HUES6 (cell line): ENCODE measurements around the gene NFATC3.
A peak's percentile ranks its signal among the peaks of the same experiment; 100 is the strongest.

Experiments
- H3K27ac ChIP-seq: 2 replicates; pipeline ENCODE4 v1.7.0; 2013; ENCODE audit warnings: low read depth, mild to moderate bottlenecking, low read length, inconsistent platforms
- H3K27me3 ChIP-seq: 2 replicates; pipeline ENCODE4 v1.6.1; 2013; ENCODE audit warnings: low read length; ENCODE audit not compliant: control insufficient read depth, insufficient read depth
- H3K36me3 ChIP-seq: 2 replicates; pipeline ENCODE4 v1.6.1; 2013; ENCODE audit warnings: low read length; ENCODE audit not compliant: control insufficient read depth, insufficient read depth
- H3K4me1 ChIP-seq: 2 replicates; pipeline ENCODE4 v1.6.1; 2013; ENCODE audit warnings: low read length; ENCODE audit not compliant: control insufficient read depth, insufficient read depth
- H3K4me3 ChIP-seq: 2 replicates; pipeline ENCODE4 v1.5.1; 2013; ENCODE audit warnings: low read depth, low read length
- H3K9ac ChIP-seq: one replicate; pipeline ENCODE4 v1.6.1; 2013; ENCODE audit warnings: mild to moderate bottlenecking, low read length
- H3K9me3 ChIP-seq: 2 replicates; pipeline ENCODE4 v1.6.1; 2013; ENCODE audit warnings: low read depth, low read length; ENCODE audit not compliant: control insufficient read depth, insufficient read depth

The NFATC3 gene

DNA sequence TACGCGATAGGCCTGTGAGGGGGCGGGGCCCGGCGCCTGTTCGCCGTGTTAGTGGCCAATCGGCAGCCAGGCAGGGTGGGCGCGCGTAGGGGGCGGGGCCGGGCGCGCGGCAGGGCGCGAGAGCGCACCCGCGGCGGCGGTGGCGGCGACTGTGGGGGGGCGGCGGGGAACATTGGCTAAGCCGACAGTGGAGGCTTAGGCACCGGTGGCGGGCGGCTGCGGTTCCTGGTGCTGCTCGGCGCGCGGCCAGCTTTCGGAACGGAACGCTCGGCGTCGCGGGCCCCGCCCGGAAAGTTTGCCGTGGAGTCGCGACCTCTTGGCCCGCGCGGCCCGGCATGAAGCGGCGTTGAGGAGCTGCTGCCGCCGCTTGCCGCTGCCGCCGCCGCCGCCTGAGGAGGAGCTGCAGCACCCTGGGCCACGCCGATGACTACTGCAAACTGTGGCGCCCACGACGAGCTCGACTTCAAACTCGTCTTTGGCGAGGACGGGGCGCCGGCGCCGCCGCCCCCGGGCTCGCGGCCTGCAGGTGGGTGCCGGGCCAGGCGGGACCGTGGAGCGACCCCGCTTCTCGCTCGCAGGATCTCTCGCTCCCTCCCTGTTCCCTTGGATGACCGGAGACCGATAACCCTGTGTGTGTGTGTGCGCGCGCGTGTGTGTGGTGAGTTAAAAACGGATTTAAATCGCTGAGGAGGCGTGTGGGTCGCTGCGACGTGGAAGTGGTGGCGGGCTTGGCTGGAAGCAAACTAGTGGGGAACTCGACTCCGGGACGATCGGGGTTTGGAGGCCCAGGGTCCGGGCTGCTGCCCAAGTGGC lies at the start of gene NFATC3:
TSS of gene NFATC3 (plus strand) at position 112 of the 813 bp plus-strand sequence. CDS start at position 424, 312 bp downstream.
- 0 out of 2 replicates have a peak, but pooled peaks cover 3% of the 10 kb centered on the region for H3K36me3 ChIP-seq

DNA sequence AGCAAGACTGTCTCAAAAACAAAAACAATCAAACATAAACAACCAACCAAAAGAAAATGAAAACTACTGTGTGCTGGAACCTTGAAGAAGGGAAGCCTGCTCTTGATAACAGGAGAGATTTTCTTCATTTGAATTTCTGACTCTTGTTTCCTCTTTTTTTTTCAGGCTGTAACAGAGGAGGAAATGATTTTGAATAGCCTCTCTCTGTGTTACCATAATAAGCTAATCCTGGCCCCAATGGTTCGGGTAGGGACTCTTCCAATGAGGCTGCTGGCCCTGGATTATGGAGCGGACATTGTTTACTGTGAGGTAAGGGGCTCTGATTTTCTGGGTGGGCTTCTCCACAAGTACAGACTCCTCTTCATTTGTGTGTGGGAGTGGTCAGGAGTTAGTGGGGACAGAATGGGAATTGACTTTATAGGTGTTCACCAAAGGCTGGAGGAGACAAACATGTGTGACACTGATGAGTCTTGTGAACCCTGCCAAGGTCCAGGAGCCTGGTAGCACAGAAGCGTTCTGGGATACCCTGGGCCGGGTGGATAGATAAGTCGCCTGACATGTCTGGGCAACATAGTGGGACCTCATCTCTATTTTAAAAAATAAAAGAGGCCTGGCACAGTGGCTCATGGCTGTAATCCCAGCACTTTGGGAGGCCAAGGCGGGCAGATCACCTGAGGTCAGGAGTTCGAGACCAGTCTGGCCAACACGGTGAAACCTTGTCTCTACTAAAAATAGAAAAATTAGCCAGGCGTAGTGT lies 47.2 kb upstream of the NFATC3 start:
- H3K27ac ChIP-seq, result no peak overlapping the region
- no peaks in the 10 kb centered on the region for H3K4me1 ChIP-seq
- H3K4me3 ChIP-seq, result no peak overlapping the region
- H3K9me3 ChIP-seq, result no peaks in the 10 kb centered on the region
- H3K36me3 ChIP-seq, result peaks cover 19% of the 10 kb centered on the region
- no peak overlapping the region for H3K9ac ChIP-seq
- H3K27me3 ChIP-seq, result no peaks in the 10 kb centered on the region

More for the DNA sequence above, at the start of gene NFATC3:
- Histone ChIP-seq H3K27me3 (no peaks in the 10 kb centered on the region), H3K9ac (peak within 1 kb of the TSS; percentile 93), H3K4me1 (peaks cover 14% of the 10 kb centered on the region; the same call in 1 of the 2 replicates), H3K9me3 (no peaks in the 10 kb centered on the region), H3K27ac (peak within 1 kb of the TSS; percentile 78), H3K4me3 (peak within 1 kb of the TSS; percentile 100)

DNA sequence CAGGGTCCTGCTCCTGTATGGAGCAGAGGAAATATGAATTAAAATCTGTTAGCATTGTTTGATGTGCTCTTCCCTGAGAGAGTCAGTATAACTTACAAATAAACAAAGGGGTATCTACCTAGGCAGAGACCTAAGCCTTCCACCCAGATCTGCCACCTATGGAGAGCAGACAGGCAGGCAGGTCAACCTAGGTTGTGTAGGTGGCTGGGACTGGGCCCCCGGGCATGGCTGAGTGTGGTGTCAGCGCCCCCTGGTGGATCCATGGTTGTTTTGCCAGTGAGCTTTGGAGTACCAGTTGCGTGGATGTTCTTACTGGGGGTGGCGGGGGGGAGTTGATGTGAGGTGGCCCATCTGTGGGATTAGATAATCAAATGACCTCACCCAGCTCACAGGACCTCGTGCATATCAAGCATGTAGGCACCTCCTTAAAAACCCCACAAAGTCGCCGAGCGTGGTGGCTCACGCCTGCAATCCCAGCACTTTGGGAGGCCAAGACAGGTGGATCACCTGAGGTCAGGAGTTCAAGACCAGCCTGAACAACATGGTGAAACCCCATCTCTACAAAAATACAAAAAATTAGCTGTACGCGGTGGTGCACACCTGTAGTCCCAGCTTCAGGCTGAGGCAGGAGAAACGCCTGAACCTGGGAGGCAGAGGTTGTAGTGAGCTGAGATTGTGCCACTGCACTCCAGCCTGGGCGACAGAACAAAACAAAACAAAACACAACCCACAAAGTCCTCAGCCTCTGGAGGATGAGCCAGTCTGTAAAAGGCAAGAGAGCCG lies 44.5 kb upstream of the NFATC3 start:
- Histone ChIP-seq H3K36me3 (peaks cover 17% of the 10 kb centered on the region), H3K9ac (no peak overlapping the region), H3K27me3 (no peaks in the 10 kb centered on the region), H3K4me1 (no peaks in the 10 kb centered on the region), H3K4me3 (no peak overlapping the region), H3K9me3 (no peaks in the 10 kb centered on the region), H3K27ac (no peak overlapping the region)

DNA sequence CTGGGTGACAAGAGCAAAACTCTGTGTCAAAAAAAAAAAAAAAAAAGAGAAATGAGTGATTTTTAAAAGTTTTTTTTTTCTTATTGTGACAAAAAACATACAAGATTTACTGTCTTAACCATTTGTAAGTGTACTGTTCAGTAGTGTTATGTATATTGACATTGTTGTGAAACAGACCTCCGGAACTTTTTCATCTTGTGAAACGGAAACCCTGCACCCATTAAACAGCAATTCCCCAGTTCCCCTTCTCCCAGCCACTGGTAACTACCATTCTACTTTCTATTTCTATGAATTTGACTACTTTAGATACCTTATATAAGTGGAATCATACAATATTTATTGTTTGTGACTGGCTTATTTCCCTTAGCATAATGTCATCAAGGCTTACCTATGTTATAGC lies 43.4 kb upstream of the NFATC3 start:
- Histone ChIP-seq H3K27me3 (no peaks in the 10 kb centered on the region), H3K9me3 (no peaks in the 10 kb centered on the region), H3K27ac (no peak overlapping the region), H3K4me3 (no peak overlapping the region), H3K4me1 (no peaks in the 10 kb centered on the region), H3K9ac (no peak overlapping the region), H3K36me3 (peaks cover 21% of the 10 kb centered on the region)

DNA sequence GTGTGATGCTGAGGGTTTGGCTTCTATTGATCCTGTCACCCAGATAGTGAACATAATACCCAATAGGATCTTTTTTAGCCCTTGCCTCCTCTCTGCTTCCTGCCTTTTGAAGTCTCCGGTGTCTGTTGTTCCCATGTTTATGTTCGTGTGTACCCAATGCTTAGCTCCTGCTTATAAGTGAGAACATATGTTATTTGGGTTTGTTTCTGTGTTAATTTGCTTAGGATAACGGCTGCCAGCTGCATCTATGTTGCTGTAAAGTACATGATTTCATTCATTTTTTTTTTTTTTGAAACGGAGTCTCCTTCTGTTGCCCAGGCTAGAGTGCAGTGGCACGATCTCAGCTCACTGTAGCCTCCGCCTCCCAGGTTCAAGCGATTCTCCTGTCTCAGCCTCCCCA lies 39.1 kb upstream of the NFATC3 start:
- peaks cover 30% of the 10 kb centered on the region for H3K36me3 ChIP-seq
- H3K4me3 ChIP-seq, result no peak overlapping the region
- no peaks in the 10 kb centered on the region for H3K27me3 ChIP-seq
- H3K27ac ChIP-seq, result no peak overlapping the region
- no peaks in the 10 kb centered on the region for H3K9me3 ChIP-seq
- no peak overlapping the region for H3K9ac ChIP-seq
- H3K4me1 ChIP-seq, result no peaks in the 10 kb centered on the region

DNA sequence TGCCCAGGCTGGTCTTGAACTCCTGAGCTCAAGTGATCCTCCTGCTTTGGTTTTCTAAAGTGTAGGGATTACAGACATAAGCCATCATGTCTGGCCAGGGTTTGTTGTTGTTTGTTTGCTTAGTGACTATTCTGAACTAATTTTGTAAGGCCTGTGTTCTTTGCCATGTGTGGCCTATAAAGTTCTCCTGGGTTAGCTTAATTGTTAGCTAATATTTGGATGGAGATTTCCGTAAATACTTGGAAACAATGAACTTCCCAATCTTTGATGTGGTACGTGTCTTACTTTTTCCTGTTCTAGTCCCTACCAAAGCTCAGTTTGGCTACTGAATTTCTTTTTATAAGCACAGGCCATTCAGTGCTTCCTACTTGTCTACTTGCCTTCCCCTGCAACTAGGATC lies 37.2 kb upstream of the NFATC3 start:
- H3K9ac ChIP-seq, result no peak overlapping the region
- H3K9me3 ChIP-seq, result no peaks in the 10 kb centered on the region
- no peak overlapping the region for H3K4me3 ChIP-seq
- H3K36me3 ChIP-seq, result peaks cover 34% of the 10 kb centered on the region
- H3K4me1 ChIP-seq, result no peaks in the 10 kb centered on the region
- H3K27me3 ChIP-seq, result no peaks in the 10 kb centered on the region
- no peak overlapping the region for H3K27ac ChIP-seq

DNA sequence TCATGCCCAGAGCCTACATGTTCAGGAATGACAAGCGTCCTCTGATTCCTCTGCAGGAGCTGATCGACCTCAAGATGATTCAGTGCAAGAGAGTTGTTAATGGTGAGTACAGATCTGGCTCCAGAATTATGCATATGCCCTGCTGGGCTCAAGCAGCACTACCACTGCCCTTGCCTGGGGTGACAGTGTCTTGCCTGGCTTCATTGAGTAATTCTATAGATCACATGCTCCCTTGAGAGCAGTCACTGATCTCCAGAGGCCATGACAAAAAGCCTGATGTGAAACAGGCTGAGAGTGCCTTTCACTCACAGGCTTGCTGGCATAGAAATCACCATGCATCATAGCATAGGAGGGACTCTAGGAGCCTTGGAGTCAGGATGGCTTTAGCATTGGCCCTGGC lies 35.7 kb upstream of the NFATC3 start:
- no peaks in the 10 kb centered on the region for H3K27me3 ChIP-seq
- H3K36me3 ChIP-seq, result peaks cover 47% of the 10 kb centered on the region
- H3K27ac ChIP-seq, result no peak overlapping the region
- H3K9ac ChIP-seq, result no peak overlapping the region
- H3K4me3 ChIP-seq, result no peak overlapping the region
- no peaks in the 10 kb centered on the region for H3K4me1 ChIP-seq
- no peaks in the 10 kb centered on the region for H3K9me3 ChIP-seq

DNA sequence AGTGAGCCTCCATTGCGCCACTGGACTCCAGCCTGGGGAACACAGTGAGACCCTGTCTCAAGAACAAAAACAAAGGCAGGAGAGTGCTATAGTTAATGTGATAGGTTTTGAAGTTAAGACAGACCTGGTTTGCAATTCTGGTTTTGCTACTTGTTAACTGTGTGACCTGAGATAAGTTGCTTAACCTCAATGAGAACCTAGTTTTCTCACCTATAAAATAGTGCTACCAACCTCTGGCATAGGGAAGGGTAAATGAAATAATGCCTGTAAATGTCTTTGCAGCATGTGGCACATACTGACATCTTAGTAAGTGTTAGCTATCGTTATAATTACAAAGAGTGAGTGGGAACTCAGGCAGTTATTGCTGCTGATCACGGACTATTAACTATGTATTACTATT lies 29.8 kb upstream of the NFATC3 start:
- Histone ChIP-seq H3K4me1 (no peaks in the 10 kb centered on the region), H3K27me3 (no peaks in the 10 kb centered on the region), H3K36me3 (peaks cover 61% of the 10 kb centered on the region)

DNA sequence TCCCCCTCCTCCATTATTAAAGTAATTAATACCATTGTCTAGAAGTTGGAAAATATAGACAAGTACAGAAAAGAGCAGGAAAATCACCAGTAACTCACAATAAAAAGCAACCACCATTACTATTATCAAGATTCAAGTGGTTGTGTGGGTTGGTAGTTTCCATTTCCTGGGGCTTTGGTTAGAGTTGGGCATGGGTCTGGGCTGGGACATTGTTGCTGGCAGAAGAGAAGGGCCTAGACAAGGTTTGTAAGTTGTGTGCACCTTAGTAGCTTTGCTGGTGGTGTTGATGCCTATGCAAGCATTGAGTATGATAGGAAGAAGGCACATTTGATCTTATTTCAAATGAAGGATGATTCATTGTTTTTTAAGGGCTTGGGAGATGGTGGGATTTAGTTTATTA lies 25.4 kb upstream of the NFATC3 start:
- no peak overlapping the region for H3K9ac ChIP-seq
- no peaks in the 10 kb centered on the region for H3K4me1 ChIP-seq
- no peak overlapping the region for H3K4me3 ChIP-seq
- no peaks in the 10 kb centered on the region for H3K9me3 ChIP-seq
- no peak overlapping the region for H3K27ac ChIP-seq
- H3K36me3 ChIP-seq, result peaks cover 62% of the 10 kb centered on the region
- H3K27me3 ChIP-seq, result no peaks in the 10 kb centered on the region

More for the DNA sequence above, 29.8 kb upstream of the NFATC3 start:
- no peak overlapping the region for H3K4me3 ChIP-seq
- H3K9me3 ChIP-seq, result no peaks in the 10 kb centered on the region
- H3K9ac ChIP-seq, result no peak overlapping the region
- no peak overlapping the region for H3K27ac ChIP-seq

DNA sequence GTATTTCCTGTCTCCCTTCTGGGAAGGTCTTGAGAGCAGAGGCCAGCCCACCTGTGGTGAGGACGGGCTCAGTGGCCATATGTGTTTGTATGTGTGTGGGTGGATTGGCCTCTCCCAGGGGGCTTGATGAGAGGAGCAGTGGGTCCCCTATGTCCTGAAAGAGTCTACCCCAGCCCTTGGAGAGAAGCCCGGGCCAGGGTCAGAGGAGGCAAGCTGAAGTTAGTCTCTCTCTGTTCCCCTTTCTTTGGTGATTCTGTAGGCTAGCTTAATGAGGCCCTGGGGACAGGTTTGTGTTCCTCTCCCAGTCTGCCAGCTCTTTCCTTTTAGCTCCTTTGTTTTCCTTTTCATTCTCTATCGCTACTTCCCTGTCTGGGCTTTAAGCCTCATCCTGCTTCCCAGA lies 23.8 kb upstream of the NFATC3 start:
- Histone ChIP-seq H3K4me3 (no peak overlapping the region), H3K27ac (no peak overlapping the region), H3K36me3 (peaks cover 54% of the 10 kb centered on the region), H3K9ac (no peak overlapping the region), H3K27me3 (no peaks in the 10 kb centered on the region), H3K9me3 (no peaks in the 10 kb centered on the region), H3K4me1 (no peaks in the 10 kb centered on the region)
